ENCODE measurements around the gene PCYT1A.

Gene PCYT1A

GRCh38 chr3:196323016-196323415 is 35.5 kb upstream of the PCYT1A start:
- TF ChIP-seq SNAI2 (CRISPR knock-in tag; IDR thresholded peaks at IDR 0.05): no peak
- TF ChIP-seq ZFP30 (CRISPR knock-in tag; IDR thresholded peaks at IDR 0.05): no peak
- no peak for TF ChIP-seq ZNF70 (CRISPR knock-in tag; IDR thresholded peaks at IDR 0.05)
- TF ChIP-seq ARNTL (CRISPR knock-in tag; IDR thresholded peaks at IDR 0.05; ENCODE audit: borderline replicate concordance, low read depth): no peak
- no peak for TF ChIP-seq ISL1 (CRISPR knock-in tag; IDR thresholded peaks at IDR 0.05)
- no peak for TF ChIP-seq ESRRG (CRISPR knock-in tag; IDR thresholded peaks at IDR 0.05)
- TF ChIP-seq GLIS3 (CRISPR knock-in tag; IDR thresholded peaks at IDR 0.05): no peak
- no peak for TF ChIP-seq CREB5 (CRISPR knock-in tag; IDR thresholded peaks at IDR 0.05; ENCODE audit: low read depth)
- TF ChIP-seq TCF4 (CRISPR knock-in tag; IDR thresholded peaks at IDR 0.05; ENCODE audit: borderline replicate concordance): no peak
- TF ChIP-seq ZNF565 (CRISPR knock-in tag; conservative IDR thresholded peaks at IDR 0.05; ENCODE audit: low read depth): no peak
- no peak for TF ChIP-seq BACH2 (CRISPR knock-in tag; IDR thresholded peaks at IDR 0.05; ENCODE audit: borderline replicate concordance)
- ATAC-seq: no peak

GRCh38 chr3:196321162-196321561 is 33.6 kb upstream of the PCYT1A start:
- TF ChIP-seq ZNF70 (CRISPR knock-in tag; IDR thresholded peaks at IDR 0.05) (no peak), ISL1 (CRISPR knock-in tag; IDR thresholded peaks at IDR 0.05) (no peak), ZC3H10 (CRISPR knock-in tag; IDR thresholded peaks at IDR 0.05) (no peak), BACH2 (CRISPR knock-in tag; IDR thresholded peaks at IDR 0.05; ENCODE audit: borderline replicate concordance) (no peak), CSRNP3 (CRISPR knock-in tag; IDR thresholded peaks at IDR 0.05) (no peak), ZNF565 (CRISPR knock-in tag; conservative IDR thresholded peaks at IDR 0.05; ENCODE audit: low read depth) (no peak), RARB (CRISPR knock-in tag; IDR thresholded peaks at IDR 0.05) (no peak), ZFP30 (CRISPR knock-in tag; IDR thresholded peaks at IDR 0.05) (no peak), ZNF8 (CRISPR knock-in tag; IDR thresholded peaks at IDR 0.05) (no peak), ARNTL (CRISPR knock-in tag; IDR thresholded peaks at IDR 0.05; ENCODE audit: borderline replicate concordance, low read depth) (no peak), POU6F1 (CRISPR knock-in tag; IDR thresholded peaks at IDR 0.05; ENCODE audit: borderline replicate concordance, low read depth) (no peak), OSR1 (CRISPR knock-in tag; IDR thresholded peaks at IDR 0.05) (no peak), SNAI2 (CRISPR knock-in tag; IDR thresholded peaks at IDR 0.05) (no peak), GLIS3 (CRISPR knock-in tag; IDR thresholded peaks at IDR 0.05) (no peak)
- no peak for ATAC-seq

GRCh38 chr3:196320137-196320536 is 32.6 kb upstream of the PCYT1A start:
- TF ChIP-seq PPARA (CRISPR knock-in tag; IDR thresholded peaks at IDR 0.05; ENCODE audit: borderline replicate concordance): no peak
- no peak for TF ChIP-seq CSDC2 (CRISPR knock-in tag; IDR thresholded peaks at IDR 0.05)
- TF ChIP-seq CREB5 (CRISPR knock-in tag; IDR thresholded peaks at IDR 0.05; ENCODE audit: low read depth): no peak
- no peak for TF ChIP-seq ZNF8 (CRISPR knock-in tag; IDR thresholded peaks at IDR 0.05)
- no peak for TF ChIP-seq CSRNP3 (CRISPR knock-in tag; IDR thresholded peaks at IDR 0.05)
- no peak for TF ChIP-seq POU6F1 (CRISPR knock-in tag; IDR thresholded peaks at IDR 0.05; ENCODE audit: borderline replicate concordance, low read depth)
- no peak for TF ChIP-seq ZC3H10 (CRISPR knock-in tag; IDR thresholded peaks at IDR 0.05)
- TF ChIP-seq OSR1 (CRISPR knock-in tag; IDR thresholded peaks at IDR 0.05): no peak
- no peak for ATAC-seq

Data from SK-N-SH treated with all-trans-retinoic acid at 6 μM for 48 hours (cell line).